GDM1 (cell line): Measurements from ENCODE around the gene CHRNB4.

ENCODE experiments used
- DNase-seq: peaks from one replicate; lab custom pipeline; 2025; lab: John Stamatoyannopoulos, UW

CHRNB4 gene

GRCh38 chr15:78633348-78633747 lies 7.7 kb downstream of the CHRNB4 start:
- DNase-seq: no peak

- DNase-seq: no peak
These were observed 9.9 kb downstream of the CHRNB4 start for GRCh38 chr15:78630886-78631633.

GRCh38 chr15:78629716-78630065 lies 11.3 kb downstream of the CHRNB4 start:
- DNase-seq: no peak

GRCh38 chr15:78629031-78629715 lies 11.8 kb downstream of the CHRNB4 start:
- DNase-seq: no peak

GRCh38 chr15:78628227-78628626 lies 12.8 kb downstream of the CHRNB4 start:
- DNase-seq: no peak

GRCh38 chr15:78627348-78627747 lies 13.7 kb downstream of the CHRNB4 start:
- no peak for DNase-seq

GRCh38 chr15:78626381-78626995 lies 14.5 kb downstream of the CHRNB4 start:
- no peak for DNase-seq

GRCh38 chr15:78625606-78626280 lies 15.3 kb downstream of the CHRNB4 start:
- no peak for DNase-seq

- no peak for DNase-seq
These were observed 16.1 kb downstream of the CHRNB4 start for GRCh38 chr15:78624651-78625590.

- DNase-seq: no peak
These were observed 17.1 kb downstream of the CHRNB4 start for GRCh38 chr15:78623786-78624497.

- DNase-seq: no peak
These were observed 19.1 kb downstream of the CHRNB4 start for GRCh38 chr15:78621810-78622402.

- no peak for DNase-seq
These were observed 20.2 kb downstream of the CHRNB4 start, which contains the start of gene CHRNA3 for GRCh38 chr15:78620527-78621421. Gene CHRNA3 (minus strand): TSS chr15:78620996. CDS start chr15:78620794, 202 bp downstream.

- no peak for DNase-seq
These were observed 20.9 kb downstream of the CHRNB4 start for GRCh38 chr15:78620021-78620526.

- no peak for DNase-seq
These were observed 21.7 kb downstream of the CHRNB4 start for GRCh38 chr15:78619022-78619950.

GRCh38 chr15:78618490-78618934 lies 22.5 kb downstream of the CHRNB4 start:
- DNase-seq: peak; percentile 50

- DNase-seq: no peak
These were observed 22.9 kb downstream of the CHRNB4 start for GRCh38 chr15:78618064-78618463.

- DNase-seq: no peak
These were observed 23.5 kb downstream of the CHRNB4 start for GRCh38 chr15:78617516-78617915.

- DNase-seq: no peak
These were observed 23.9 kb downstream of the CHRNB4 start for GRCh38 chr15:78617076-78617475.
